H1 (cell line): ENCODE results near the gene ZNF606. TPM values are rescaled to one million over a fixed set of nuclear protein-coding genes. Genes with fewer than 3 reads are reported as not detected.

Source experiments
- ASH2L ChIP-seq: fragments of 200-600, 300-600 bp; sonication (generic); IDR thresholded peaks from one replicate; pipeline ENCODE4 v1.7.1; 2017; ENCODE audit warnings: low read length
- ATF2 ChIP-seq: IDR thresholded peaks from 2 replicates; pipeline ENCODE4 v1.6.1; 2012; ENCODE audit warnings: low read length, inconsistent platforms
- CTBP2 ChIP-seq: IDR thresholded peaks from 2 replicates; pipeline ENCODE4 v1.7.0; 2011; ENCODE audit warnings: borderline replicate concordance, mild to moderate bottlenecking, moderate library complexity, mixed read lengths, low read length; ENCODE audit not compliant: insufficient read depth, insufficient read length
- EP300 ChIP-seq, 2 experiments: IDR thresholded peaks; 1 replicate in 1 of 2; 2 replicates in 1 of 2; pipeline ENCODE4 v1.6.1; 2011 to 2012; ENCODE audit warnings: low read depth in 2 of 2, low read length in 2 of 2, mild to moderate bottlenecking in 2 of 2, borderline replicate concordance in 1 of 2, inconsistent platforms in 1 of 2, moderate library complexity in 1 of 2
- KDM4A ChIP-seq: IDR thresholded peaks from one replicate; pipeline ENCODE4 v1.7.1; 2012; ENCODE audit warnings: low read depth, mild to moderate bottlenecking, moderate library complexity, low read length, inconsistent platforms; ENCODE audit not compliant: severe bottlenecking
- POU5F1 ChIP-seq: IDR thresholded peaks from 2 replicates; pipeline ENCODE4 v1.6.1; 2011; ENCODE audit warnings: low read depth, mild to moderate bottlenecking, low read length, moderate library complexity
- RAD21 ChIP-seq, 2 experiments: IDR thresholded peaks in 1 of 2; conservative IDR thresholded peaks in 1 of 2; 2 replicates each; pipeline ENCODE4 v1.6.1; 2011; ENCODE audit warnings: low read depth in 2 of 2, low read length in 2 of 2, improper control_type of control experiment in 1 of 2, inconsistent platforms in 1 of 2, mild to moderate bottlenecking in 1 of 2, moderate library complexity in 1 of 2
- RBBP5 ChIP-seq: IDR thresholded peaks from 2 replicates; pipeline ENCODE4 v1.7.1; 2012; ENCODE audit warnings: low read depth, mild to moderate bottlenecking, inconsistent platforms, low read length, moderate library complexity, borderline replicate concordance
- SIRT6 ChIP-seq: IDR thresholded peaks from one replicate; pipeline ENCODE4 v1.7.1; 2012; ENCODE audit warnings: low read length, inconsistent platforms
- TAF1 ChIP-seq: IDR thresholded peaks from 2 replicates; pipeline ENCODE4 v1.6.1; 2011; ENCODE audit warnings: mild to moderate bottlenecking, low read depth, low read length
- TBP ChIP-seq: IDR thresholded peaks from 2 replicates; pipeline ENCODE4 v1.6.1; 2011; ENCODE audit warnings: low read depth, low read length, improper control_type of control experiment
- TEAD4 ChIP-seq: IDR thresholded peaks from 2 replicates; pipeline ENCODE4 v1.6.1; 2012; ENCODE audit warnings: low read depth, low read length, inconsistent platforms, mixed read lengths
- ZNF274 ChIP-seq: IDR thresholded peaks from 2 replicates; pipeline ENCODE4 v1.7.0; 2012; ENCODE audit warnings: low read length, borderline replicate concordance; ENCODE audit errors: extremely low read depth
- polyA plus RNA-seq, 7 experiments: library from polyadenylated mRNA; depleted of rRNA in 3 of 7; stranded (reverse) in 5 of 7; unstranded in 2 of 7; fragments of >200 nt in 5 of 7; fragments of 200-250 nt in 2 of 7; gene quantifications; 1 replicate in 5 of 7; 2 replicates in 1 of 7; 4 replicates in 1 of 7; pipeline versions ENCODE4 v1.2.1 to v1.2.3, GENCODE V29; 2011 to 2013; ENCODE audit warnings: missing spikeins in 2 of 7, mixed read lengths in 2 of 7
- total RNA-seq: library from RNA; stranded (reverse); fragmentation: NEBNext Ultra II Directional; extraction: Animal tissue kit (Norgen Biotek cat#: 25700); gene quantifications from 2 replicates; pipeline ENCODE4 v1.2.1, GENCODE V29; 2021
- TF ChIP-seq, protein P1 (sequence below), 3 experiments: IDR thresholded peaks; 1 replicate in 2 of 3; 2 replicates in 1 of 3; pipeline versions ENCODE4 v1.5.1 to v1.6.1; 2011; ENCODE audit warnings: low read length in 3 of 3, mild to moderate bottlenecking in 3 of 3, inconsistent platforms in 2 of 3, low read depth in 1 of 3, moderate library complexity in 1 of 3; ENCODE audit not compliant: insufficient read depth in 1 of 3; ENCODE audit errors: control extremely low read depth in 1 of 3
- TF ChIP-seq, protein P2 (sequence below): IDR thresholded peaks from 2 replicates; pipeline ENCODE4 v1.6.1; 2011; ENCODE audit warnings: low read depth, mild to moderate bottlenecking, low read length; ENCODE audit not compliant: insufficient read depth

ZNF606 gene
- total and polyA plus RNA-seq, 2 of the 8 experiments (the other 6 are each of a cell fraction or from before 2014, with no cell fraction given): 5.2 to 19.3 TPM

DNA sequence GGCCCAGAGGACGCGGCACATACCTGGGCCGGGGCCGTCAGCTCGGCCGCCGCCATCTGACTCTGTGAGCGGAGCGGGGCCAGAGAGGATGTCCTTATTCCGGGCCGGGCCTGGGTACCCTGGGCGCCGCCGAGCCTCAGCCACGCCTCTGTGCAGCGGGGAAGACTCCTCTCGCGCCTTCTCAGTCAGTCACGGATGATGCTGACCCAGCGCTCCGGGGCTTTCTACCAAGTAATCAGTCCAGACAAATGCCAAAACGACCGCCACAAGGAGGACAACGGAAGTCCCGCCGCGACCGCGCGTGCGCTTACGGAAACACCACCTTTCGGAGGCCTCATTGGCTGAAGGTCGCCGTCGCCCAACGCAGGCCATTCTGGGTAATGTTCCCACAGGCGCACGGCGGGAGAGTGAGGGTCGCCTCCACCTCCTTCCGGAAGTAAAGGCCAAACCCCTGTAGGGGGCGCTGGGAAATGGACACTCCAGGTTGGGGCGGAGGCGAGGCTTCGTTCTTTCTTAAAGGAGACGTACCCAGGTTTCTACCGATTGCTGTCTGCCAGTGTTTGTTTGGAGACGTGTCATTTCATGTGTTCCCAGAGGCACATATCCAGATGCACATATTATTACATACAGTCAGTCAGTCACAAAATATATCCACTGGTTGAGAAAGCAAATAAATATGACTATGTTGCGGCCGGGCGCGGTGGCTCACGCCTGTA, 55.0 kb downstream of the ZNF606 start, which contains the start of gene ZNF256 (continued):
- TF ChIP-seq, protein P1, sequence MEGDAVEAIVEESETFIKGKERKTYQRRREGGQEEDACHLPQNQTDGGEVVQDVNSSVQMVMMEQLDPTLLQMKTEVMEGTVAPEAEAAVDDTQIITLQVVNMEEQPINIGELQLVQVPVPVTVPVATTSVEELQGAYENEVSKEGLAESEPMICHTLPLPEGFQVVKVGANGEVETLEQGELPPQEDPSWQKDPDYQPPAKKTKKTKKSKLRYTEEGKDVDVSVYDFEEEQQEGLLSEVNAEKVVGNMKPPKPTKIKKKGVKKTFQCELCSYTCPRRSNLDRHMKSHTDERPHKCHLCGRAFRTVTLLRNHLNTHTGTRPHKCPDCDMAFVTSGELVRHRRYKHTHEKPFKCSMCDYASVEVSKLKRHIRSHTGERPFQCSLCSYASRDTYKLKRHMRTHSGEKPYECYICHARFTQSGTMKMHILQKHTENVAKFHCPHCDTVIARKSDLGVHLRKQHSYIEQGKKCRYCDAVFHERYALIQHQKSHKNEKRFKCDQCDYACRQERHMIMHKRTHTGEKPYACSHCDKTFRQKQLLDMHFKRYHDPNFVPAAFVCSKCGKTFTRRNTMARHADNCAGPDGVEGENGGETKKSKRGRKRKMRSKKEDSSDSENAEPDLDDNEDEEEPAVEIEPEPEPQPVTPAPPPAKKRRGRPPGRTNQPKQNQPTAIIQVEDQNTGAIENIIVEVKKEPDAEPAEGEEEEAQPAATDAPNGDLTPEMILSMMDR (IDR thresholded peaks at IDR 0.05; ENCODE audit: control extremely low read depth in 1 of 3, insufficient read depth in 1 of 3, low read depth in 1 of 3, low read length in 3 of 3): peak; percentile 58 to 82 (median 61)
- TF ChIP-seq TAF1 (peak; percentile 85), TEAD4 (no peak), RAD21 (IDR thresholded peaks at IDR 0.05 in 1 of 2, conservative IDR thresholded peaks at IDR 0.05 in 1 of 2; ENCODE audit: low read depth in 2 of 2, low read length in 2 of 2) (peak; percentile 36 to 41; a peak in 3 of 4 replicates), POU5F1 (no peak), RBBP5 (no peak), ATF2 (no peak), KDM4A (peak; percentile 55), CTBP2 (no peak), SIRT6 (no peak), ZNF274 (no peak), ASH2L (peak; percentile 46), EP300 (IDR thresholded peaks at IDR 0.05; ENCODE audit: borderline replicate concordance in 1 of 2, low read depth in 2 of 2, low read length in 2 of 2) (peak in 1 of 2 experiments; percentile 71; a peak in 1 of 3 replicates), TBP (peak; percentile 70; the same call in 1 of the 2 replicates)
- TF ChIP-seq, protein P2, sequence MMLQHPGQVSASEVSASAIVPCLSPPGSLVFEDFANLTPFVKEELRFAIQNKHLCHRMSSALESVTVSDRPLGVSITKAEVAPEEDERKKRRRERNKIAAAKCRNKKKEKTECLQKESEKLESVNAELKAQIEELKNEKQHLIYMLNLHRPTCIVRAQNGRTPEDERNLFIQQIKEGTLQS: no peak
